ENCODE results near the gene RAPGEF5.

The RAPGEF5 gene

GRCh38 chr7:22295402-22296264, 61.3 kb downstream of the RAPGEF5 start:
- Mint-ChIP-seq H3K27me3 (no peaks in the 10 kb centered on the region), H3K27ac (no peak overlapping the region), H3K36me3 (peaks cover 3 to 9% of the 10 kb centered on the region in 2 donors), H3K9me3 (no peaks in the 10 kb centered on the region), H3K4me1 (peaks cover 0 to 2% of the 10 kb centered on the region in 2 donors), H3K4me3 (no peak overlapping the region)
- ATAC-seq (replicated peaks) (no peak), DNase-seq (no peak)

- peaks cover 6 to 19% of the 10 kb centered on the region in 2 donors for H3K36me3 Mint-ChIP-seq
- ATAC-seq (replicated peaks) (no peak), DNase-seq (no peak)
- no peak overlapping the region for H3K4me3 Mint-ChIP-seq
- H3K9me3 Mint-ChIP-seq: no peaks in the 10 kb centered on the region
- no peak overlapping the region for H3K27ac Mint-ChIP-seq
- H3K4me1 Mint-ChIP-seq: peaks cover 0 to 8% of the 10 kb centered on the region in 2 donors
- H3K27me3 Mint-ChIP-seq: no peaks in the 10 kb centered on the region
Observed at GRCh38 chr7:22292531-22292930, 64.4 kb downstream of the RAPGEF5 start.

- Mint-ChIP-seq H3K36me3 (peaks cover 6 to 19% of the 10 kb centered on the region in 2 donors), H3K4me3 (no peak overlapping the region), H3K4me1 (peaks cover 0 to 10% of the 10 kb centered on the region in 2 donors), H3K27ac (no peak overlapping the region), H3K27me3 (no peaks in the 10 kb centered on the region), H3K9me3 (no peaks in the 10 kb centered on the region)
- no peak for ATAC-seq (replicated peaks)
- no peak for DNase-seq
Observed at GRCh38 chr7:22291977-22292376, 65.0 kb downstream of the RAPGEF5 start.

GRCh38 chr7:22288202-22288601, 68.8 kb downstream of the RAPGEF5 start:
- no peak overlapping the region for H3K4me3 Mint-ChIP-seq
- no peak for ATAC-seq (replicated peaks)
- peaks cover 0 to 7% of the 10 kb centered on the region in 2 donors for H3K4me1 Mint-ChIP-seq
- H3K27me3 Mint-ChIP-seq: no peaks in the 10 kb centered on the region
- no peaks in the 10 kb centered on the region for H3K9me3 Mint-ChIP-seq
- H3K27ac Mint-ChIP-seq: no peak overlapping the region
- H3K36me3 Mint-ChIP-seq: peaks cover 6 to 21% of the 10 kb centered on the region in 2 donors
- no peak for DNase-seq

GRCh38 chr7:22287412-22287811, 69.5 kb downstream of the RAPGEF5 start:
- DNase-seq: no peak
- no peak overlapping the region for H3K27ac Mint-ChIP-seq
- no peak overlapping the region for H3K4me3 Mint-ChIP-seq
- H3K9me3 Mint-ChIP-seq: no peaks in the 10 kb centered on the region
- peaks cover 0 to 7% of the 10 kb centered on the region in 2 donors for H3K4me1 Mint-ChIP-seq
- peak; percentile 53 to 57 for ATAC-seq (replicated peaks)
- H3K27me3 Mint-ChIP-seq: no peaks in the 10 kb centered on the region
- H3K36me3 Mint-ChIP-seq: peaks cover 6 to 21% of the 10 kb centered on the region in 2 donors

- no peak for ATAC-seq (replicated peaks)
- no peaks in the 10 kb centered on the region for H3K27me3 Mint-ChIP-seq
- no peaks in the 10 kb centered on the region for H3K9me3 Mint-ChIP-seq
- no peak overlapping the region for H3K27ac Mint-ChIP-seq
- H3K36me3 Mint-ChIP-seq: peaks cover 6 to 21% of the 10 kb centered on the region in 2 donors
- DNase-seq: no peak
- no peak overlapping the region for H3K4me3 Mint-ChIP-seq
- H3K4me1 Mint-ChIP-seq: peaks cover 0 to 7% of the 10 kb centered on the region in 2 donors
Observed at GRCh38 chr7:22286436-22286835, 70.5 kb downstream of the RAPGEF5 start.

- ATAC-seq (replicated peaks): no peak
Observed at GRCh38 chr7:22281481-22281880, 75.5 kb downstream of the RAPGEF5 start.

GRCh38 chr7:22280031-22280430, 76.9 kb downstream of the RAPGEF5 start:
- Mint-ChIP-seq H3K27ac (no peak overlapping the region), H3K27me3 (no peaks in the 10 kb centered on the region), H3K4me3 (no peak overlapping the region), H3K4me1 (no peaks in the 10 kb centered on the region), H3K36me3 (peaks cover 0 to 5% of the 10 kb centered on the region in 2 donors), H3K9me3 (peaks cover under 1 to 1% of the 10 kb centered on the region in 2 donors)
- DNase-seq (no peak), ATAC-seq (replicated peaks) (no peak)

More at GRCh38 chr7:22281481-22281880, 75.5 kb downstream of the RAPGEF5 start:
- no peak for DNase-seq
- no peak overlapping the region for H3K27ac Mint-ChIP-seq
- no peaks in the 10 kb centered on the region for H3K4me1 Mint-ChIP-seq
- H3K4me3 Mint-ChIP-seq: no peak overlapping the region
- peaks cover 0 to 5% of the 10 kb centered on the region in 2 donors for H3K36me3 Mint-ChIP-seq
- H3K27me3 Mint-ChIP-seq: no peaks in the 10 kb centered on the region
- H3K9me3 Mint-ChIP-seq: no peaks in the 10 kb centered on the region

GRCh38 chr7:22278660-22279059, 78.3 kb downstream of the RAPGEF5 start:
- ATAC-seq (replicated peaks) (no peak), DNase-seq (no peak)
- H3K27ac Mint-ChIP-seq: no peak overlapping the region
- no peaks in the 10 kb centered on the region for H3K27me3 Mint-ChIP-seq
- peaks cover 3 to 4% of the 10 kb centered on the region in 2 donors for H3K9me3 Mint-ChIP-seq
- H3K4me1 Mint-ChIP-seq: no peaks in the 10 kb centered on the region
- peaks cover 0 to 8% of the 10 kb centered on the region in 2 donors for H3K36me3 Mint-ChIP-seq
- H3K4me3 Mint-ChIP-seq: no peak overlapping the region

- no peak overlapping the region for H3K4me3 Mint-ChIP-seq
- ATAC-seq (replicated peaks) (no peak), DNase-seq (no peak)
- H3K4me1 Mint-ChIP-seq: no peaks in the 10 kb centered on the region
- no peak overlapping the region for H3K27ac Mint-ChIP-seq
- peaks cover 3 to 4% of the 10 kb centered on the region in 2 donors for H3K9me3 Mint-ChIP-seq
- H3K27me3 Mint-ChIP-seq: no peaks in the 10 kb centered on the region
- peaks cover 0 to 8% of the 10 kb centered on the region in 2 donors for H3K36me3 Mint-ChIP-seq
Observed at GRCh38 chr7:22277375-22277774, 79.6 kb downstream of the RAPGEF5 start.

GRCh38 chr7:22275661-22276060, 81.3 kb downstream of the RAPGEF5 start:
- DNase-seq (no peak), ATAC-seq (replicated peaks) (no peak)
- Mint-ChIP-seq H3K9me3 (peaks cover 3 to 4% of the 10 kb centered on the region in 2 donors), H3K27ac (no peak overlapping the region), H3K27me3 (no peaks in the 10 kb centered on the region), H3K4me1 (no peaks in the 10 kb centered on the region), H3K4me3 (no peak overlapping the region), H3K36me3 (peaks cover 0 to 8% of the 10 kb centered on the region in 2 donors)

GRCh38 chr7:22271311-22271710, 85.6 kb downstream of the RAPGEF5 start:
- DNase-seq (no peak), ATAC-seq (replicated peaks) (no peak)
- H3K27me3 Mint-ChIP-seq: no peaks in the 10 kb centered on the region
- H3K4me1 Mint-ChIP-seq: peaks cover 0 to 2% of the 10 kb centered on the region in 2 donors
- peaks cover 3 to 4% of the 10 kb centered on the region in 2 donors for H3K9me3 Mint-ChIP-seq
- H3K36me3 Mint-ChIP-seq: peaks cover 0 to 5% of the 10 kb centered on the region in 2 donors
- H3K27ac Mint-ChIP-seq: no peak overlapping the region
- H3K4me3 Mint-ChIP-seq: no peak overlapping the region

- Mint-ChIP-seq H3K9me3 (peaks cover 3 to 4% of the 10 kb centered on the region in 2 donors), H3K27ac (no peak overlapping the region), H3K4me3 (no peak overlapping the region), H3K4me1 (peaks cover 0 to 2% of the 10 kb centered on the region in 2 donors), H3K27me3 (no peaks in the 10 kb centered on the region), H3K36me3 (peaks cover 0 to 5% of the 10 kb centered on the region in 2 donors)
- ATAC-seq (replicated peaks): no peak
- DNase-seq: no peak
Observed at GRCh38 chr7:22270371-22270770, 86.6 kb downstream of the RAPGEF5 start.

- no peak overlapping the region for H3K27ac Mint-ChIP-seq
- peaks cover 2% of the 10 kb centered on the region in 2 donors for H3K9me3 Mint-ChIP-seq
- DNase-seq (no peak), ATAC-seq (replicated peaks) (no peak)
- H3K4me3 Mint-ChIP-seq: no peak overlapping the region
- no peaks in the 10 kb centered on the region for H3K27me3 Mint-ChIP-seq
- peaks cover 0 to 3% of the 10 kb centered on the region in 2 donors for H3K36me3 Mint-ChIP-seq
- peaks cover 0 to 2% of the 10 kb centered on the region in 2 donors for H3K4me1 Mint-ChIP-seq
Observed at GRCh38 chr7:22269963-22270362, 87.0 kb downstream of the RAPGEF5 start.

GRCh38 chr7:22268884-22269421, 88.0 kb downstream of the RAPGEF5 start:
- H3K4me1 Mint-ChIP-seq: peaks cover 0 to 2% of the 10 kb centered on the region in 2 donors
- no peak overlapping the region for H3K4me3 Mint-ChIP-seq
- DNase-seq (no peak), ATAC-seq (replicated peaks) (no peak)
- H3K27ac Mint-ChIP-seq: no peak overlapping the region
- H3K36me3 Mint-ChIP-seq: no peaks in the 10 kb centered on the region
- H3K27me3 Mint-ChIP-seq: no peaks in the 10 kb centered on the region
- no peaks in the 10 kb centered on the region for H3K9me3 Mint-ChIP-seq

Measured in stimulated activated naive B cell treated with anti-CD40 and anti-IgM and Interleukin-4, amounts not matched to agents 10 μg/mL and 1 μg/mL and 100 μg/mL, for 72 hours (primary cell).